ENCODE measurements around the gene NXF3. TPM values are rescaled to one million over a fixed set of nuclear protein-coding genes. Genes with fewer than 3 reads are reported as not detected.
"Not testable (repeated sequence)": the region's sequence is repeated elsewhere in the genome, so short reads cannot be mapped to it uniquely, and the experiment has no call there.

NXF3 gene
- 0.45 TPM for polyA plus RNA-seq (2012; ENCODE audit: insufficient read depth, insufficient read length, low read depth)

- H3K27me3 ChIP-seq: no peaks in the 10 kb centered on the region
- DNase-seq: no peak
- no peak within 1 kb of the TSS for H3K4me3 ChIP-seq (ENCODE audit: low read depth, low read length)
- no peaks in the 10 kb centered on the region for H3K9me3 ChIP-seq
- no peaks in the 10 kb centered on the region for H3K36me3 ChIP-seq
- H3K4me1 ChIP-seq: no peaks in the 10 kb centered on the region
- no peak for TF ChIP-seq CTCF (IDR thresholded peaks at IDR 0.05; ENCODE audit: low read depth, low read length)
Measured at GRCh38 chrX:103092942-103093341, at the start of gene NXF3. Gene NXF3, minus strand, starts transcription at chrX:103093143. Its CDS starts 120 bp downstream, at chrX:103093023.

- not testable (repeated sequence) for H3K36me3 ChIP-seq; H3K4me3 ChIP-seq (ENCODE audit: low read depth, low read length)
Measured at GRCh38 chrX:103136528-103136927, 43.6 kb upstream of the NXF3 start.

GRCh38 chrX:103124284-103124683 lies 31.3 kb upstream of the NXF3 start:
- no peaks in the 10 kb centered on the region for H3K27me3 ChIP-seq

More at GRCh38 chrX:103136528-103136927, 43.6 kb upstream of the NXF3 start:
- not testable (repeated sequence) for DNase-seq, H3K27me3 ChIP-seq, H3K9me3 ChIP-seq, H3K4me1 ChIP-seq

GRCh38 chrX:103120748-103121147 lies 27.8 kb upstream of the NXF3 start:
- Histone ChIP-seq H3K9me3 (no peaks in the 10 kb centered on the region), H3K4me1 (no peaks in the 10 kb centered on the region), H3K4me3 (ENCODE audit: low read depth, low read length) (no peak overlapping the region), H3K36me3 (no peaks in the 10 kb centered on the region), H3K27me3 (no peaks in the 10 kb centered on the region)
- TF ChIP-seq CTCF (IDR thresholded peaks at IDR 0.05; ENCODE audit: low read depth, low read length): no peak
- no peak for DNase-seq

More at GRCh38 chrX:103124284-103124683, 31.3 kb upstream of the NXF3 start:
- no peaks in the 10 kb centered on the region for H3K36me3 ChIP-seq
- H3K4me1 ChIP-seq: no peaks in the 10 kb centered on the region
- no peak overlapping the region for H3K4me3 ChIP-seq (ENCODE audit: low read depth, low read length)
- no peak for DNase-seq
- no peaks in the 10 kb centered on the region for H3K9me3 ChIP-seq
- TF ChIP-seq CTCF (IDR thresholded peaks at IDR 0.05; ENCODE audit: low read depth, low read length): no peak

- H3K4me3 ChIP-seq (ENCODE audit: low read depth, low read length); H3K27me3 ChIP-seq; H3K4me1 ChIP-seq; DNase-seq; H3K9me3 ChIP-seq; H3K36me3 ChIP-seq: not testable (repeated sequence)
Measured at GRCh38 chrX:103116970-103117369, 24.0 kb upstream of the NXF3 start.

GRCh38 chrX:103109497-103109896 lies 16.6 kb upstream of the NXF3 start:
- not testable (repeated sequence) for H3K27me3 ChIP-seq; H3K36me3 ChIP-seq; H3K4me3 ChIP-seq (ENCODE audit: low read depth, low read length); H3K9me3 ChIP-seq; H3K4me1 ChIP-seq; DNase-seq

GRCh38 chrX:103107836-103108235 lies 14.9 kb upstream of the NXF3 start:
- Histone ChIP-seq H3K36me3 (no peaks in the 10 kb centered on the region), H3K9me3 (no peaks in the 10 kb centered on the region; the same call in 1 of the 2 replicates), H3K27me3 (no peaks in the 10 kb centered on the region), H3K4me1 (no peaks in the 10 kb centered on the region), H3K4me3 (ENCODE audit: low read depth, low read length) (no peak overlapping the region)
- DNase-seq: no peak
- no peak for TF ChIP-seq CTCF (IDR thresholded peaks at IDR 0.05; ENCODE audit: low read depth, low read length)

GRCh38 chrX:103107227-103107737 lies 14.3 kb upstream of the NXF3 start:
- H3K36me3 ChIP-seq; H3K27me3 ChIP-seq; H3K4me1 ChIP-seq; H3K4me3 ChIP-seq (ENCODE audit: low read depth, low read length); DNase-seq; H3K9me3 ChIP-seq: not testable (repeated sequence)

GRCh38 chrX:103104370-103104769 lies 11.4 kb upstream of the NXF3 start:
- not testable (repeated sequence) for DNase-seq; H3K4me1 ChIP-seq; H3K9me3 ChIP-seq; H3K27me3 ChIP-seq; H3K4me3 ChIP-seq (ENCODE audit: low read depth, low read length); H3K36me3 ChIP-seq

- H3K4me1 ChIP-seq; H3K27me3 ChIP-seq; H3K4me3 ChIP-seq (ENCODE audit: low read depth, low read length); H3K9me3 ChIP-seq; H3K36me3 ChIP-seq; DNase-seq: not testable (repeated sequence)
Measured at GRCh38 chrX:103103866-103104265, 10.9 kb upstream of the NXF3 start.
